SK-N-SH (cell line): Measurements from ENCODE around the gene SLC8A1. TPM values are rescaled to one million over a fixed set of nuclear protein-coding genes. Genes with fewer than 3 reads are reported as not detected.

Experiments
- CTCF ChIA-PET: fragments of 300-600, 350-600 bp; formaldehyde crosslinking; extraction: SDS; loops from one replicate; lab custom pipeline; 2021; lab: Yijun Ruan, JAX
- POLR2A ChIA-PET: fragments of 350-600 bp; sonication (Branson Sonifier 250); formaldehyde crosslinking; extraction: SDS; loops from one replicate; lab custom pipeline; 2020; ENCODE audit warnings: antibody characterized with exemption, inconsistent platforms; lab: Yijun Ruan, JAX
- DNase-seq: peaks from one replicate; pipeline ENCODE4 v3.0.0; 2012
- H2AFZ ChIP-seq: fragments of 200-600 bp; sonication (generic); 2 replicates; pipeline ENCODE4 v1.8.1; 2016; ENCODE audit warnings: antibody characterized with exemption, mild to moderate bottlenecking, low read depth
- H3F3A ChIP-seq: fragments of 200-600 bp; sonication (generic); replicated peaks from 2 replicates; pipeline ENCODE3; 2016; ENCODE audit warnings: antibody characterized with exemption, mild to moderate bottlenecking; ENCODE audit not compliant: insufficient read depth
- H3K27ac ChIP-seq, 2 experiments: fragments of 200-500 bp in 1 of 2; fragments of 200-600 bp in 1 of 2; sonication (Bioruptor generic) in 1 of 2; sonication (generic), shearing (Covaris generic) in 1 of 2; 2 replicates each; pipeline versions ENCODE4 v1.5.1 to v1.6.1; 2014 to 2016; ENCODE audit warnings: low read depth in 2 of 2, inconsistent platforms in 1 of 2, low read length in 1 of 2, mild to moderate bottlenecking in 1 of 2, mixed read lengths in 1 of 2
- H3K27me3 ChIP-seq: fragments of 200-600 bp; sonication (generic), shearing (Covaris generic); 2 replicates; pipeline ENCODE4 v1.6.1; 2016; ENCODE audit warnings: mixed run types; ENCODE audit not compliant: insufficient read depth
- H3K36me3 ChIP-seq, 2 experiments: fragments of 200-500 bp in 1 of 2; fragments of 200-600 bp in 1 of 2; sonication (Bioruptor generic) in 1 of 2; sonication (generic) in 1 of 2; replicated peaks in 1 of 2; 2 replicates each; pipeline versions ENCODE3 to v1.5.1; 2014 to 2016; ENCODE audit warnings: low read length in 1 of 2, mild to moderate bottlenecking in 1 of 2; ENCODE audit not compliant: insufficient read depth in 2 of 2, control insufficient read depth in 1 of 2
- H3K4me1 ChIP-seq, 2 experiments: fragments of 200-500 bp in 1 of 2; fragments of 200-600 bp in 1 of 2; sonication (Bioruptor generic) in 1 of 2; sonication (generic), shearing (Covaris generic) in 1 of 2; 2 replicates each; pipeline versions ENCODE4 v1.5.1 to v1.6.1; 2014 to 2016; ENCODE audit warnings: low read depth in 1 of 2, low read length in 1 of 2, mixed run types in 1 of 2; ENCODE audit not compliant: insufficient read depth in 2 of 2, control insufficient read depth in 1 of 2
- H3K4me2 ChIP-seq: fragments of 200-600 bp; sonication (generic), shearing (Covaris generic); 2 replicates; pipeline ENCODE4 v1.6.1; 2017; ENCODE audit warnings: mixed run types
- H3K4me3 ChIP-seq, 2 experiments: fragments of 200-500 bp in 1 of 2; fragments of 200-600 bp in 1 of 2; sonication (Bioruptor generic) in 1 of 2; sonication (generic), shearing (Covaris generic) in 1 of 2; 2 replicates each; pipeline versions ENCODE4 v1.5.1 to v1.8.1; 2014 to 2016; ENCODE audit warnings: low read depth in 2 of 2, inconsistent platforms in 1 of 2, low read length in 1 of 2, mild to moderate bottlenecking in 1 of 2, mixed read lengths in 1 of 2, moderate library complexity in 1 of 2
- H3K79me2 ChIP-seq: fragments of 200-600 bp; sonication (generic); 2 replicates; pipeline ENCODE4 v1.8.1; 2017; ENCODE audit warnings: mild to moderate bottlenecking; ENCODE audit not compliant: insufficient read depth
- H3K9ac ChIP-seq: fragments of 200-600 bp; sonication (generic); 2 replicates; pipeline ENCODE4 v1.6.1; 2017; ENCODE audit warnings: mixed run types
- H3K9me2 ChIP-seq: fragments of 200-600 bp; sonication (generic); 2 replicates; pipeline ENCODE4 v1.6.1; 2017; ENCODE audit warnings: mixed run types
- H3K9me3 ChIP-seq: fragments of 200-600 bp; sonication (generic); 2 replicates; pipeline ENCODE4 v1.6.1; 2017; ENCODE audit warnings: mixed run types, mild to moderate bottlenecking, moderate library complexity
- H4K20me1 ChIP-seq: fragments of 200-600 bp; sonication (generic); 2 replicates; pipeline ENCODE4 v1.6.1; 2017; ENCODE audit warnings: mild to moderate bottlenecking, mixed run types; ENCODE audit not compliant: insufficient read depth
- FOSL2 ChIP-seq: IDR thresholded peaks from 2 replicates; pipeline ENCODE4 v1.4.0; 2012; ENCODE audit warnings: low read depth, mild to moderate bottlenecking, moderate library complexity, borderline replicate concordance
- FOXM1 ChIP-seq: IDR thresholded peaks from 2 replicates; pipeline ENCODE4 v1.4.0; 2012; ENCODE audit warnings: low read depth, mild to moderate bottlenecking
- MAX ChIP-seq: IDR thresholded peaks from 2 replicates; pipeline ENCODE4 v1.4.0; 2012; ENCODE audit warnings: low read depth
- RXRA ChIP-seq: IDR thresholded peaks from 2 replicates; pipeline ENCODE4 v1.4.0; 2012; ENCODE audit warnings: low read depth, mild to moderate bottlenecking, borderline replicate concordance
- SMC3 ChIP-seq: IDR thresholded peaks from 2 replicates; pipeline ENCODE4 v1.6.1; 2012; ENCODE audit warnings: low read depth, low read length, improper control_type of control experiment
- USF2 ChIP-seq: fragments of 150-350 bp; IDR thresholded peaks from 2 replicates; pipeline ENCODE4 v1.6.1; 2017; ENCODE audit warnings: antibody characterized with exemption, low read length, low read depth, borderline replicate concordance
- ZBTB33 ChIP-seq: IDR thresholded peaks from 2 replicates; pipeline ENCODE4 v1.4.0; 2012; ENCODE audit warnings: low read depth, borderline replicate concordance
- WGBS: methylation state at CpG from one replicate; pipeline ENCODE4 v1.1.6; 2017; ENCODE audit warnings: low lambda C conversion rate; 5-methylcytosine and 5-hydroxymethylcytosine counted together
- polyA plus RNA-seq, 3 experiments: library from polyadenylated mRNA; depleted of rRNA; stranded (reverse); fragments of >200 nt; gene quantifications; 2 replicates each; pipeline ENCODE4 v1.2.3, GENCODE V29; 2012

The SLC8A1 gene
- polyA plus RNA-seq, 1 of the 3 experiments (the other 2 are of a cell fraction): 3.2 TPM

GRCh38 chr2:40428439-40428838, 23.5 kb downstream of the SLC8A1 start:
- POLR2A ChIA-PET: no interaction called here

GRCh38 chr2:40421631-40422297, 30.1 kb downstream of the SLC8A1 start:
- Histone ChIP-seq H3K79me2 (peaks cover 7% of the 10 kb centered on the region), H4K20me1 (no peaks in the 10 kb centered on the region), H3K27ac (no peak overlapping the region), H3K4me1 (peaks cover 0 to 8% of the 10 kb centered on the region in 2 experiments; a peak in 2 of 4 replicates), H2AFZ (no peak overlapping the region), H3K4me2 (no peak overlapping the region), H3K27me3 (no peaks in the 10 kb centered on the region), H3K9ac (no peak overlapping the region), H3K9me3 (no peaks in the 10 kb centered on the region), H3K36me3 (no peaks in the 10 kb centered on the region), H3K9me2 (no peaks in the 10 kb centered on the region), H3F3A (no peaks in the 10 kb centered on the region), H3K4me3 (no peak overlapping the region)
- POLR2A ChIA-PET: no interaction called here
- CTCF ChIA-PET: interaction anchor here (1.0 to 5.3 kb wide), 4 partner anchors 9 to 138 kb away, joined by 3 to 22 read pairs (median 4); partner anchors contain the start of gene SLC8A1
- DNase-seq: no peak
- 81% methylated on average over 5 of the region's 5 CpGs for WGBS
- TF ChIP-seq FOSL2 (no peak), RXRA (no peak), SMC3 (no peak), FOXM1 (no peak), MAX (no peak), ZBTB33 (no peak)

More at GRCh38 chr2:40428439-40428838, 23.5 kb downstream of the SLC8A1 start:
- peaks cover 10 to 12% of the 10 kb centered on the region in 2 experiments for H3K4me1 ChIP-seq
- no peak overlapping the region for H2AFZ ChIP-seq
- H3K27me3 ChIP-seq: no peaks in the 10 kb centered on the region
- H3F3A ChIP-seq: peaks cover 2% of the 10 kb centered on the region
- H3K4me3 ChIP-seq: no peak overlapping the region
- 0 out of 2 replicates have a peak, but pooled peaks have one; percentile 18 for TF ChIP-seq FOSL2
- no peak for TF ChIP-seq USF2
- no peaks in the 10 kb centered on the region for H3K9me2 ChIP-seq
- H3K36me3 ChIP-seq: no peaks in the 10 kb centered on the region
- H3K9ac ChIP-seq: no peak overlapping the region
- no peak for DNase-seq
- no peaks in the 10 kb centered on the region for H3K9me3 ChIP-seq
- 92% methylated on average over 6 of the region's 6 CpGs for WGBS
- H3K4me2 ChIP-seq: no peak overlapping the region
- CTCF ChIA-PET: interaction anchor here (10.9 kb wide), 1 partner anchor 22 kb away, joined by 71 read pairs; the partner anchor contains the start of gene SLC8A1
- no peak overlapping the region for H3K27ac ChIP-seq
- H3K79me2 ChIP-seq: peaks cover 27% of the 10 kb centered on the region
- no peaks in the 10 kb centered on the region for H4K20me1 ChIP-seq
